ENCODE data around the gene LYPD6B. TPM values are rescaled to one million over a fixed set of nuclear protein-coding genes. Genes with fewer than 3 reads are reported as not detected.

Gene LYPD6B
- total RNA-seq, 1 experiment from 2014 or later, result 35.8 TPM

DNA sequence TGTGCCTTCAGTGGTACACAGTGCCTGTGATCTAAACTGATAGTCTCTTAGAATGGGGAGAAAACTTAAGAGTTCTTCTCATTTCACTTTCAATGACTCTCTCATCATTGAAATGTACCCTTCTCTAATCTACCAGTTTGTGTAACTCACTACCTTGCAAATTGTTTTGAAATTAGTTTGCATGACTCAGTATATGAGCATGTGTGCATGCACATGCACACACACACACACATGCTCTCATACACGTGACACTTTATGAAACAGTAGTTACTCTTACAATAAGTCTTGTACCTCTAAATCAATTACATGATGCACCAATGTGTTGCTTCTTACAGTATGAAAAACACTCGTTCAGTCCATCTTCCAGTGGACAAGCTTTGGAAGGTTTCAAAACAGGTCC, 10.6 kb downstream of the LYPD6B start:
- BruUV-seq (replicated peaks), result no TSS peak
- POLR2A ChIA-PET, result no interaction called here
- Histone ChIP-seq H3K9me3 (peaks cover 10% of the 10 kb centered on the region; the same call in 1 of the 2 replicates), H3K36me3 (ENCODE audit: control insufficient read depth, insufficient read depth, low read length) (no peaks in the 10 kb centered on the region), H3K4me3 (ENCODE audit: low read depth, low read length) (no peak overlapping the region), H3K4me1 (0 out of 2 replicates have a peak, but pooled peaks cover 12% of the 10 kb centered on the region), H3K27me3 (replicated peaks; ENCODE audit: control insufficient read depth, insufficient read depth, low read length) (no peaks in the 10 kb centered on the region)
- Mint-ChIP-seq H3K27ac (ENCODE audit: unreplicated experiment) (no peak overlapping the region), H3K4me1 (ENCODE audit: low read depth, unreplicated experiment) (peaks cover 22% of the 10 kb centered on the region), H3K27me3 (ENCODE audit: insufficient read depth, unreplicated experiment) (no peaks in the 10 kb centered on the region), H3K4me3 (ENCODE audit: unreplicated experiment) (no peak overlapping the region), H3K36me3 (ENCODE audit: insufficient read depth, unreplicated experiment) (peaks cover 6% of the 10 kb centered on the region), H3K9me3 (ENCODE audit: unreplicated experiment) (peaks cover 14% of the 10 kb centered on the region)
- TF ChIP-seq, protein P1, sequence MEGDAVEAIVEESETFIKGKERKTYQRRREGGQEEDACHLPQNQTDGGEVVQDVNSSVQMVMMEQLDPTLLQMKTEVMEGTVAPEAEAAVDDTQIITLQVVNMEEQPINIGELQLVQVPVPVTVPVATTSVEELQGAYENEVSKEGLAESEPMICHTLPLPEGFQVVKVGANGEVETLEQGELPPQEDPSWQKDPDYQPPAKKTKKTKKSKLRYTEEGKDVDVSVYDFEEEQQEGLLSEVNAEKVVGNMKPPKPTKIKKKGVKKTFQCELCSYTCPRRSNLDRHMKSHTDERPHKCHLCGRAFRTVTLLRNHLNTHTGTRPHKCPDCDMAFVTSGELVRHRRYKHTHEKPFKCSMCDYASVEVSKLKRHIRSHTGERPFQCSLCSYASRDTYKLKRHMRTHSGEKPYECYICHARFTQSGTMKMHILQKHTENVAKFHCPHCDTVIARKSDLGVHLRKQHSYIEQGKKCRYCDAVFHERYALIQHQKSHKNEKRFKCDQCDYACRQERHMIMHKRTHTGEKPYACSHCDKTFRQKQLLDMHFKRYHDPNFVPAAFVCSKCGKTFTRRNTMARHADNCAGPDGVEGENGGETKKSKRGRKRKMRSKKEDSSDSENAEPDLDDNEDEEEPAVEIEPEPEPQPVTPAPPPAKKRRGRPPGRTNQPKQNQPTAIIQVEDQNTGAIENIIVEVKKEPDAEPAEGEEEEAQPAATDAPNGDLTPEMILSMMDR (IDR thresholded peaks at IDR 0.05; ENCODE audit: insufficient read depth in 1 of 2, low read depth in 1 of 2, low read length in 1 of 2, severe bottlenecking in 1 of 2, unreplicated experiment in 1 of 2), result no peak
- intact Hi-C loops (cut with micrococcal nuclease; ENCODE audit: unreplicated experiment), result no loop called here
- no peak for DNase-seq
- CTCF ChIA-PET, result interaction anchor here (1.6 kb wide), 1 partner anchor 32 kb away, joined by 5 read pairs; no protein-coding TSS in a partner anchor

- no peak for DNase-seq
- H3K36me3 ChIP-seq (ENCODE audit: control insufficient read depth, insufficient read depth, low read length), result no peaks in the 10 kb centered on the region
- Mint-ChIP-seq H3K4me1 (ENCODE audit: low read depth, unreplicated experiment) (peaks cover 13% of the 10 kb centered on the region), H3K36me3 (ENCODE audit: insufficient read depth, unreplicated experiment) (peaks cover 6% of the 10 kb centered on the region), H3K27me3 (ENCODE audit: insufficient read depth, unreplicated experiment) (no peaks in the 10 kb centered on the region), H3K4me3 (ENCODE audit: unreplicated experiment) (no peak overlapping the region), H3K27ac (ENCODE audit: unreplicated experiment) (no peak overlapping the region), H3K9me3 (ENCODE audit: unreplicated experiment) (peaks cover 14% of the 10 kb centered on the region)
- H3K9me3 ChIP-seq, result peaks cover 8% of the 10 kb centered on the region; the same call in 1 of the 2 replicates
- POLR2A ChIA-PET, result no interaction called here
- no TSS peak for BruUV-seq (replicated peaks)
- 0 out of 2 replicates have a peak, but pooled peaks cover 7% of the 10 kb centered on the region for H3K4me1 ChIP-seq
- TF ChIP-seq, protein P1 (IDR thresholded peaks at IDR 0.05; ENCODE audit: insufficient read depth in 1 of 2, low read depth in 1 of 2, low read length in 1 of 2, severe bottlenecking in 1 of 2, unreplicated experiment in 1 of 2), result no peak
- CTCF ChIA-PET, result interaction anchor here (1.6 kb wide), 1 partner anchor 33 kb away, joined by 5 read pairs; no protein-coding TSS in a partner anchor
- no peak overlapping the region for H3K4me3 ChIP-seq (ENCODE audit: low read depth, low read length)
- intact Hi-C loops (cut with micrococcal nuclease; ENCODE audit: unreplicated experiment), result no loop called here
- no peaks in the 10 kb centered on the region for H3K27me3 ChIP-seq (replicated peaks; ENCODE audit: control insufficient read depth, insufficient read depth, low read length)
Measured at GRCh38 chr2:149050188-149050587, 11.7 kb downstream of the LYPD6B start.

GRCh38 chr2:149055751-149056150, 17.3 kb downstream of the LYPD6B start:
- H3K4me1 ChIP-seq, result no peaks in the 10 kb centered on the region
- H3K27ac Mint-ChIP-seq (ENCODE audit: unreplicated experiment), result no peak overlapping the region
- H3K4me3 ChIP-seq (ENCODE audit: low read depth, low read length), result no peak overlapping the region
- intact Hi-C loops (cut with micrococcal nuclease; ENCODE audit: unreplicated experiment), result no loop called here
- POLR2A ChIA-PET, result no interaction called here
- H3K9me3 ChIP-seq, result no peaks in the 10 kb centered on the region
- no TSS peak for BruUV-seq (replicated peaks)
- H3K36me3 Mint-ChIP-seq (ENCODE audit: insufficient read depth, unreplicated experiment), result no peaks in the 10 kb centered on the region
- H3K4me1 Mint-ChIP-seq (ENCODE audit: low read depth, unreplicated experiment), result no peaks in the 10 kb centered on the region
- H3K36me3 ChIP-seq (ENCODE audit: control insufficient read depth, insufficient read depth, low read length), result no peaks in the 10 kb centered on the region
- no peaks in the 10 kb centered on the region for H3K27me3 Mint-ChIP-seq (ENCODE audit: insufficient read depth, unreplicated experiment)
- no peaks in the 10 kb centered on the region for H3K9me3 Mint-ChIP-seq (ENCODE audit: unreplicated experiment)
- no peak overlapping the region for H3K4me3 Mint-ChIP-seq (ENCODE audit: unreplicated experiment)
- H3K27me3 ChIP-seq (replicated peaks; ENCODE audit: control insufficient read depth, insufficient read depth, low read length), result no peaks in the 10 kb centered on the region
- no peak for DNase-seq
- TF ChIP-seq, protein P1 (IDR thresholded peaks at IDR 0.05; ENCODE audit: insufficient read depth in 1 of 2, low read depth in 1 of 2, low read length in 1 of 2, severe bottlenecking in 1 of 2, unreplicated experiment in 1 of 2), result no peak
- CTCF ChIA-PET, result no interaction called here

Data from Caco-2 (cell line).